HepG2 (cell line): ENCODE measurements around the gene PNO1. TPM values are rescaled to one million over a fixed set of nuclear protein-coding genes. Genes with fewer than 3 reads are reported as not detected.

Experiments
- BCL6 ChIP-seq: IDR thresholded peaks from 2 replicates; pipeline ENCODE4 v1.6.1; 2016; ENCODE audit warnings: missing genetic modification reagents, missing compliant biosample characterization
- GRHL1 ChIP-seq: sonication (generic); formaldehyde crosslinking; conservative IDR thresholded peaks from 2 replicates; pipeline ENCODE4 v1.8.0; 2022; ENCODE audit warnings: missing genetic modification reagents
- NONO ChIP-seq, 2 experiments: fragments of 450-650 bp in 1 of 2; sonication (generic) in 1 of 2; formaldehyde crosslinking in 1 of 2; IDR thresholded peaks in 1 of 2; conservative IDR thresholded peaks in 1 of 2; 2 replicates each; pipeline versions ENCODE4 v1.6.1 to v1.8.0; 2017 to 2022; ENCODE audit warnings: mild to moderate bottlenecking in 1 of 2, missing genetic modification reagents in 1 of 2, moderate library complexity in 1 of 2
- ONECUT2 ChIP-seq: sonication (generic); formaldehyde crosslinking; IDR thresholded peaks from 2 replicates; pipeline ENCODE4 v1.4.0; 2020; ENCODE audit warnings: missing genetic modification reagents
- ZNF703 ChIP-seq: sonication (generic); formaldehyde crosslinking; IDR thresholded peaks from 2 replicates; pipeline ENCODE4 v1.5.1; 2020; ENCODE audit warnings: missing genetic modification reagents, mild to moderate bottlenecking, moderate library complexity, borderline replicate concordance
- polyA plus RNA-seq, 8 experiments: library from polyadenylated mRNA; depleted of rRNA in 3 of 8; stranded (reverse) in 7 of 8; unstranded in 1 of 8; fragments of >200 nt; fragmentation: Illumina TruSeq in 4 of 8; extraction: Trizol in 4 of 8; gene quantifications; 2 replicates each; pipeline versions ENCODE4 v1.2.1 to v1.2.3, GENCODE V29; 2011 to 2016; ENCODE audit warnings: low read depth in 4 of 8, missing spikeins in 1 of 8, mixed read lengths in 1 of 8; ENCODE audit not compliant: insufficient read depth in 1 of 8
- total RNA-seq, 5 experiments: library from RNA; depleted of rRNA; stranded (reverse); fragments of >200 nt; fragmentation: Illumina TruSeq; extraction: Trizol; gene quantifications; 2 replicates each; pipeline ENCODE4 v1.2.3, GENCODE V29; 2016; ENCODE audit warnings: low read depth in 1 of 5
- TF ChIP-seq, protein P1 (sequence below): sonication (generic); formaldehyde crosslinking; IDR thresholded peaks from 2 replicates; pipeline ENCODE4 v1.5.0; 2020; ENCODE audit warnings: mild to moderate bottlenecking, missing genetic modification reagents, borderline replicate concordance

The PNO1 gene
- total and polyA plus RNA-seq, 2 of the 13 experiments (the other 11 are each of a cell fraction or from before 2014, with no cell fraction given): 12.8 to 48.5 TPM

DNA sequence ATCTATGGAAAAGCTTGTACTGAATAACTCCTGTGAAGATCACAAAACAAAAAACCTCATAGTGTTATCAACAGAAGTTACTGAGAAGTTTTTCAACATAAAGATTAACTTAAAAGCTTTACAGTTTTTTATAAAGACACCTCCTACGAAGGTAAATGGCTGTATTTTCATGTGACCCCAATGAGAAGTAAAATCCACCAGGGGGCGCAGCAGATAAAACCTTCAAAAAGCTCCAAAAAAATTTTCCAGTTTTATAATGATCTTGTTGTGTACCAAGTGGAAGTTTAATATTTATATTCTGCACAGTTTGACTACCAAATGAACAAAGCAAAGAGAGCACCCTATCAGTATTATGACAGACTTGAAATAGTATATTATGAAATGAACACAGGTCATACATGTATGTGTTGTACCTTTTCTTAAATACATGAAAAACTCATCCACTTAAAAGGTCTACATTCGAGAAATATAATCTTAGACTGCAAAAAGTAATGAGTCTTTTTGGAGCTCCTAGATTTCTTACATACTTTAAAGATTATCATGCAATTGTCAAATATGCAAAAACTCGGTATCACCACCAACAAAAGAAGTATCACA, 38.5 kb downstream of the PNO1 start (continued):
- TF ChIP-seq GRHL1 (CRISPR knock-in tag): no peak
- no peak for TF ChIP-seq BCL6 (CRISPR knock-in tag)
- TF ChIP-seq ZNF703 (CRISPR knock-in tag): no peak
- TF ChIP-seq NONO (IDR thresholded peaks at IDR 0.05): no peak
- no peak for TF ChIP-seq NONO (CRISPR knock-in tag; conservative IDR thresholded peaks at IDR 0.05)
- TF ChIP-seq ONECUT2 (CRISPR knock-in tag): no peak
- TF ChIP-seq, protein P1, sequence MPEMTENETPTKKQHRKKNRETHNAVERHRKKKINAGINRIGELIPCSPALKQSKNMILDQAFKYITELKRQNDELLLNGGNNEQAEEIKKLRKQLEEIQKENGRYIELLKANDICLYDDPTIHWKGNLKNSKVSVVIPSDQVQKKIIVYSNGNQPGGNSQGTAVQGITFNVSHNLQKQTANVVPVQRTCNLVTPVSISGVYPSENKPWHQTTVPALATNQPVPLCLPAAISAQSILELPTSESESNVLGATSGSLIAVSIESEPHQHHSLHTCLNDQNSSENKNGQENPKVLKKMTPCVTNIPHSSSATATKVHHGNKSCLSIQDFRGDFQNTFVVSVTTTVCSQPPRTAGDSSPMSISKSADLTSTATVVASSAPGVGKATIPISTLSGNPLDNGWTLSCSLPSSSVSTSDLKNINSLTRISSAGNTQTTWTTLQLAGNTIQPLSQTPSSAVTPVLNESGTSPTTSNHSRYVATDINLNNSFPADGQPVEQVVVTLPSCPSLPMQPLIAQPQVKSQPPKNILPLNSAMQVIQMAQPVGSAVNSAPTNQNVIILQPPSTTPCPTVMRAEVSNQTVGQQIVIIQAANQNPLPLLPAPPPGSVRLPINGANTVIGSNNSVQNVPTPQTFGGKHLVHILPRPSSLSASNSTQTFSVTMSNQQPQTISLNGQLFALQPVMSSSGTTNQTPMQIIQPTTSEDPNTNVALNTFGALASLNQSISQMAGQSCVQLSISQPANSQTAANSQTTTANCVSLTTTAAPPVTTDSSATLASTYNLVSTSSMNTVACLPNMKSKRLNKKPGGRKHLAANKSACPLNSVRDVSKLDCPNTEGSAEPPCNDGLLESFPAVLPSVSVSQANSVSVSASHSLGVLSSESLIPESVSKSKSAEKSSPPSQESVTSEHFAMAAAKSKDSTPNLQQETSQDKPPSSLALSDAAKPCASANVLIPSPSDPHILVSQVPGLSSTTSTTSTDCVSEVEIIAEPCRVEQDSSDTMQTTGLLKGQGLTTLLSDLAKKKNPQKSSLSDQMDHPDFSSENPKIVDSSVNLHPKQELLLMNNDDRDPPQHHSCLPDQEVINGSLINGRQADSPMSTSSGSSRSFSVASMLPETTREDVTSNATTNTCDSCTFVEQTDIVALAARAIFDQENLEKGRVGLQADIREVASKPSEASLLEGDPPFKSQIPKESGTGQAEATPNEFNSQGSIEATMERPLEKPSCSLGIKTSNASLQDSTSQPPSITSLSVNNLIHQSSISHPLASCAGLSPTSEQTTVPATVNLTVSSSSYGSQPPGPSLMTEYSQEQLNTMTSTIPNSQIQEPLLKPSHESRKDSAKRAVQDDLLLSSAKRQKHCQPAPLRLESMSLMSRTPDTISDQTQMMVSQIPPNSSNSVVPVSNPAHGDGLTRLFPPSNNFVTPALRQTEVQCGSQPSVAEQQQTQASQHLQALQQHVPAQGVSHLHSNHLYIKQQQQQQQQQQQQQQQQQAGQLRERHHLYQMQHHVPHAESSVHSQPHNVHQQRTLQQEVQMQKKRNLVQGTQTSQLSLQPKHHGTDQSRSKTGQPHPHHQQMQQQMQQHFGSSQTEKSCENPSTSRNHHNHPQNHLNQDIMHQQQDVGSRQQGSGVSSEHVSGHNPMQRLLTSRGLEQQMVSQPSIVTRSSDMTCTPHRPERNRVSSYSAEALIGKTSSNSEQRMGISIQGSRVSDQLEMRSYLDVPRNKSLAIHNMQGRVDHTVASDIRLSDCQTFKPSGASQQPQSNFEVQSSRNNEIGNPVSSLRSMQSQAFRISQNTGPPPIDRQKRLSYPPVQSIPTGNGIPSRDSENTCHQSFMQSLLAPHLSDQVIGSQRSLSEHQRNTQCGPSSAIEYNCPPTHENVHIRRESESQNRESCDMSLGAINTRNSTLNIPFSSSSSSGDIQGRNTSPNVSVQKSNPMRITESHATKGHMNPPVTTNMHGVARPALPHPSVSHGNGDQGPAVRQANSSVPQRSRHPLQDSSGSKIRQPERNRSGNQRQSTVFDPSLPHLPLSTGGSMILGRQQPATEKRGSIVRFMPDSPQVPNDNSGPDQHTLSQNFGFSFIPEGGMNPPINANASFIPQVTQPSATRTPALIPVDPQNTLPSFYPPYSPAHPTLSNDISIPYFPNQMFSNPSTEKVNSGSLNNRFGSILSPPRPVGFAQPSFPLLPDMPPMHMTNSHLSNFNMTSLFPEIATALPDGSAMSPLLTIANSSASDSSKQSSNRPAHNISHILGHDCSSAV: no peak
